PFSK-1 (cell line): ENCODE measurements around the gene SCUBE1.

Experiments used
- FOXP2 ChIP-seq: optimal IDR thresholded peaks from 2 replicates; pipeline ENCODE3; 2011; ENCODE audit warnings: borderline replicate concordance, control low read depth, inconsistent platforms; ENCODE audit not compliant: insufficient read depth; ENCODE audit errors: extremely low read length, extremely low read depth
- POLR2AphosphoS5 ChIP-seq: IDR thresholded peaks from 2 replicates; pipeline ENCODE4 v1.6.1; 2012; ENCODE audit warnings: low read depth, mild to moderate bottlenecking, control low read depth, low read length, moderate library complexity
- REST ChIP-seq, 2 experiments: IDR thresholded peaks; 2 replicates each; pipeline versions ENCODE4 v1.6.1 to v1.8.0; 2011 to 2012; ENCODE audit warnings: low read depth in 2 of 2, low read length in 2 of 2, control low read depth in 1 of 2, inconsistent platforms in 1 of 2, mild to moderate bottlenecking in 1 of 2, moderate library complexity in 1 of 2; ENCODE audit not compliant: insufficient read depth in 1 of 2
- SIN3A ChIP-seq: IDR thresholded peaks from 2 replicates; pipeline ENCODE4 v1.6.1; 2012; ENCODE audit warnings: mild to moderate bottlenecking, low read length, moderate library complexity, borderline replicate concordance; ENCODE audit not compliant: insufficient read depth
- TAF1 ChIP-seq: IDR thresholded peaks from 2 replicates; pipeline ENCODE4 v1.6.1; 2012; ENCODE audit warnings: low read length, control low read depth, borderline replicate concordance; ENCODE audit not compliant: insufficient read depth

SCUBE1 gene

DNA sequence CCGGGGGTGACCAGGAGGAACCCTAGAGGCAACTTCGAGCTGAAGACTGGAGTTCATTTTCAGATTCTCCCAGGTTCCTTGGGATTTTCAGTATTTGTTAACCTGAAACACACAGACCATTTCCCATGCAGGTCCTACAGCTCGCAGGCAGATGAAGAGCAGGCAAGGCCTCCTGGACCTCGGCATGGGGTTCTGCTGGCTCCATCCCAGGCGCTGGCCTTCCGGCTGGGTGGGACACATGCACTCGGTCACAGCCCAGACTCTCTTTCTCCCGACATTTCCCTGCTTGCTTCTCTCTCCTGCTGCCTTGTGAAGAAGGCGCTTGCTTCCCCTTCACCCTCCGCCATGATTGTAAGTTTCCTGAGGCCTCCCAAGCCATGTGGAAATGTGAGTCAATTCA, 140.8 kb downstream of the SCUBE1 start:
- no peak for TF ChIP-seq SIN3A
- TF ChIP-seq POLR2AphosphoS5: no peak
- TF ChIP-seq FOXP2: no peak
- no peak for TF ChIP-seq REST (IDR thresholded peaks at IDR 0.05; ENCODE audit: insufficient read depth in 1 of 2, low read depth in 2 of 2, low read length in 2 of 2)
- no peak for TF ChIP-seq TAF1

DNA sequence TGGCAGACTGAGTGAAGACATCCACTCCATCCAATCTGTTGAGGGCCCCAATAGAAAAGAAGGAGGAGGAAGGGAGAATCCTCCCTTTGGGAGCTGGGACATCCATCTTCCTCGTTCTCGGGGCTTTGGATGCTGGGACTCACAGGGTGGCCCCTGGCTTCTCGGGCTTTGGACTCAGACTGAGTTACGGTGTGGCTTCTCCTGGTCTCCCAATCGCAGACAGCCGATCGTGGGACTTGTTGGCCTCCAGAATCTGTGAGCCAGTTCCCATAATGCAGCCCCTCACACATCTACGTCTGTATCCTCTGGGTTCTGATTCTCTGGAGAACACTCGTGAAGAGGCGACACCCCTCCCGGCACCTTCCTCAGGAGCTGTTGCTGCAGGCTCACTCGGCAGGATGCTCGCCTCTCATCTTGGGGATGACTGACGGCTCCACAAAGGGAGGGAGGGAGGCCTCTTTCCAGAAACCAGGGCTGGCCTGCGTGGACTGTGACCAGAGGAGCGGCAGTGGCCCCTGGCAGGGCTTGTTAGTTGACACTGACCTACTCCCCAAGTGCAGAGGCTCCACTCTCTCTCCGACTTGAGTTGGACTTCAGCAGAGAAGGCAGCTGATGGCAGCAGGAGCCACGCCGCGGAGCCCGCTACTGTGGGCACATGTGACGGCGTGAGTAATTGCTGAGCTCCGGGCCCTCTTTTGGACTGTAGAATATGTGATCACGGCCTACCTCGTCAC, 141.5 kb downstream of the SCUBE1 start:
- TF ChIP-seq POLR2AphosphoS5: no peak
- TF ChIP-seq SIN3A: no peak
- TF ChIP-seq FOXP2: no peak

DNA sequence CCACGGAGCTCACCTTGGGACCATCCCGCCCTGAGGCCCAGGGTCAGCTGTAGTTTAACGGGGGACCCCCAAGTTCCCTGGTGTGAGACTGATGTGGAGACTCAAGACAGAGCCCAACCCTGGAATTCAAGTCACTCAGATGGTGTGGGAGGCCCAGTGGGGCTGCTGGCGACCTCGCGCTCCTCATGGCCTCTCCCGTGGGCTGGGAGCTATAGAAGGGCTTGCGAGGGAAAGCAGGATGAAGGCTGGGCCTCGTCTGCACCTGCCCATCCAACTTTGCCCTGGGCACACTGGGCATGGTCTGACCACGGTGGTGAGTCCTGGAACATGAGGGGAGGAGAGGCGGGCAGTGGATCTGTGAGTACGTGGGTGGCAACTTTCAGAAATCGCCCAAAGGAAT, 142.6 kb downstream of the SCUBE1 start:
- TF ChIP-seq TAF1 (no peak), REST (IDR thresholded peaks at IDR 0.05; ENCODE audit: insufficient read depth in 1 of 2, low read depth in 2 of 2, low read length in 2 of 2) (no peak), SIN3A (no peak), FOXP2 (no peak), POLR2AphosphoS5 (no peak)

DNA sequence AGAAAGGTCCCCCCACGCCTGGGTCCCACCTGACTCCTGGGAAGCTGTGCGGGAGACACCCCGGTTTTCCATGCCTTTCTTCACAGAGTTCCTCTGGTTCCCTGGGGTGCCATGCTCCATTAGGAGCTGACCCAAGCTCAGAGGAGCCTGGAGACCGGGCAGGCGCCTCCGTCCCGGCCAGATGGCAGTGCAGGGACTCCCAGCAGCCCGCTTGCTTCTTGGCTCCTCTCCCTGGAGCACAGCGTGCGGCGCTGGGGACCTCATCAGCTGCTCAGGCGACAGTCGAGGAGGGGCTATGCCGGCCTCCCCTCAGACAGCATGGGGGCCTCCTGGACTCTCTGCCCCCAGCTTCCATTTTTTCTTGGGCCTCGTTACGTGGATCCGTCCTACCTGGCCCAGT, 143.1 kb downstream of the SCUBE1 start:
- no peak for TF ChIP-seq FOXP2
- no peak for TF ChIP-seq POLR2AphosphoS5
- TF ChIP-seq SIN3A: no peak
- no peak for TF ChIP-seq TAF1
- TF ChIP-seq REST (IDR thresholded peaks at IDR 0.05; ENCODE audit: insufficient read depth in 1 of 2, low read depth in 2 of 2, low read length in 2 of 2): no peak

- no peak for TF ChIP-seq REST (IDR thresholded peaks at IDR 0.05; ENCODE audit: insufficient read depth in 1 of 2, low read depth in 2 of 2, low read length in 2 of 2)
- no peak for TF ChIP-seq TAF1
- TF ChIP-seq FOXP2: no peak
- TF ChIP-seq SIN3A: no peak
- TF ChIP-seq POLR2AphosphoS5: no peak
Observed at GRCh38 chr22:43199541-43199940, 143.6 kb downstream of the SCUBE1 start.
